ENCODE results near the gene STX18.
"Not testable (repeated sequence)": the region's sequence is repeated elsewhere in the genome, so short reads cannot be mapped to it uniquely, and the experiment has no call there.

STX18 gene

DNA sequence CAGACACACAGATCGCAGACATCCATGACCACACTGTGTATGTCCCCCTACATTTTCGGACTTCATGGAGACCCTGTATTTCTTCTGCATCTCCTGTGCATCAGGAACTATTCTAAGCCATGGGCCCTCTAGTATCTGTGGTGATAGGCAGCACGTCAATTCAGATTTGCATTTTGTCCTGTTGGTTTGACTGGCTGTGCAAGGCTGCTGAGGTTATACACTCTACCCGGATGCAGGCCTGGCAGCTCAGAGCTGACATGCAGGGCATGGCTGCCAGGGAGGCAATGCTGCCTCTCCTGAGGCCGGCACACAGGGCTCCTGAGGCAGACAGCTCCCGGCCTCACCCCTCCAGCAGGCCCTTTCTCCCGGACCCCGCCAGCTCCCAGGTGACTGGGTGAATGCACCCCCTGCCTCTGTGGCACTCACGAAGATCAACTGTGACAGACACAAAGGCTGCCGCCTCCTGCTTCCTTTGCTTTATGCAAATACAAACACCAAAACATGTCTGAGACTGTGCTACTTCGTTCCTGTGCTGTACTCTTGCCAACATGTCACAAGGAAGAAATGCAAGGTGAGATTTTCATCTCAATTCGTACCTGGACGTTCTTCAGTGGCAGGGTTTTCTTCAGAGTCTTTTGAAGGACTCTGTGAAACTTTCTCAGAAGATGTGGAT is 103.9 kb downstream of the STX18 start:
- DNase-seq (ENCODE audit: low read depth): no peak

DNA sequence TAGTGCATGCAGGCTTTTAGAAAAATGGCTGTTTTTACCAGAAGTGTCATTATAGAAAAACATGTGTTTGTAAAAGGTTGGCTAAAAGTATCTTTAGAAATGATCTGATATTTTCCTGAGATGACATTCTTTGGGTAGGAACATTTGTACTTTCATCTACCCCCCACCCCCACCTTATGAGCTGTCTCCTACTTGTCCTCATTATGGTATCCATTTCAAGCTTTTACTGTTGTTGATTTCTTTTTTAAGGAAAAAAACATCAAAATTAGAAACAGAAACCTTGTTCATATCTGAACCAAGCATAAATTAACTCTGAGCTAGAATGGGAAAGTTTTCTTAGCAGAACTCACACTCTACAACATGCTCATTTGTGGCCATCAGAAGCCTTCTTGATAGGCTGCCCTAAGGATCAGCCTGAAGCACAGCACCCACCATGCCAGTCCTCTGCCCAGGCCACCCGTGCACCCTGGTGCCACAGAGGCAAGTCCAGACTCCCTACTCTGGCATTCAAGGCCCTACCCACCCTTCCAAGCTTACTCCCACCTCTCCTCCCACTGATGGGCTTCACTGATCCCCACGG is 105.5 kb downstream of the STX18 start:
- DNase-seq (ENCODE audit: low read depth): no peak

GRCh38 chr4:4433941-4434340 is 107.9 kb downstream of the STX18 start:
- no peak for DNase-seq (ENCODE audit: low read depth)

GRCh38 chr4:4432341-4433125 is 109.3 kb downstream of the STX18 start:
- no peak for DNase-seq (ENCODE audit: low read depth)

GRCh38 chr4:4430492-4431195 is 111.2 kb downstream of the STX18 start:
- DNase-seq (ENCODE audit: low read depth): peak; percentile 10

DNA sequence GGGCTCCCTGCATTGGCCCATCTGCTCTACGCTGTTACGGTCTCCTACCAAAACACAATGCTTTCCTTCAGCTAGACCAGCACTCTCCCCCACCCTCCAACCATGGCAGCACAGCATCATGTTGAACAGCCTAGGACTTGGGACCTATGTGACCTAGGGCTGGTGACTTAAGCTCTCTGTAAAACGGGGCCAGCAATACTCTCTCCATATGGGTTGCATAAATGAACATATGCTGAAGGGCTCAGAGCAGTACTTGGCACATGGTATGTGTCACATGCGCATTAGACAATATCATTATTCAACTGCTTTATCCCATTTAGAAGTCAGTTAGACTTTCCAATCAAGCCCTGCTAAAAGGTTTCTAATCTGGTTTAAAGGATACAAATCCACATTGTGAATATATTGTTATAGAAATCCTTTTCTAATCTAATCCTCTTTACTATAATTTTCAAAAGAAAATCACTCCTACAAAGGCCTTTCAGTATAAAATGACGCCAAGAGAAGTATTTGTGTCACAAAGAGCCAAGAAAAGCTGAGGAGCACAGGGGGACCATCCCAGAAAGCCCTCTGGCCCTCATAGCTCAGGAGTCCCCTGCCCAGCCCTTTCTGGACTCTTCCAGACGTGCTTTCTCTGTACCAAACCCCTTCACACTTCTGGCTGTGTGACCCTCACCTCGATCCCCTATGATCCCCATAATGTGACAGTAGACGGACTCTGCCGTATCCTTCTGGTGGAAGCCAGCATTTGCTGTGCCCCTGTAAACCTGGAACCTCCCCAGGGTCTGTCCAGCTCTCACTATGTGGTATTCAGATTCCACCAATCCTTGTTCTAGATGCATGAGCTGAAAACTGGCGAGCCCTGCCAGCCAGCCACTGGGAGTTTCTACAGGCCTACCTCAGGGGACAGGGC is 112.6 kb downstream of the STX18 start:
- no peak for DNase-seq (ENCODE audit: low read depth)

- DNase-seq (ENCODE audit: low read depth): no peak
Measured at GRCh38 chr4:4427886-4428285, 114.0 kb downstream of the STX18 start.

DNA sequence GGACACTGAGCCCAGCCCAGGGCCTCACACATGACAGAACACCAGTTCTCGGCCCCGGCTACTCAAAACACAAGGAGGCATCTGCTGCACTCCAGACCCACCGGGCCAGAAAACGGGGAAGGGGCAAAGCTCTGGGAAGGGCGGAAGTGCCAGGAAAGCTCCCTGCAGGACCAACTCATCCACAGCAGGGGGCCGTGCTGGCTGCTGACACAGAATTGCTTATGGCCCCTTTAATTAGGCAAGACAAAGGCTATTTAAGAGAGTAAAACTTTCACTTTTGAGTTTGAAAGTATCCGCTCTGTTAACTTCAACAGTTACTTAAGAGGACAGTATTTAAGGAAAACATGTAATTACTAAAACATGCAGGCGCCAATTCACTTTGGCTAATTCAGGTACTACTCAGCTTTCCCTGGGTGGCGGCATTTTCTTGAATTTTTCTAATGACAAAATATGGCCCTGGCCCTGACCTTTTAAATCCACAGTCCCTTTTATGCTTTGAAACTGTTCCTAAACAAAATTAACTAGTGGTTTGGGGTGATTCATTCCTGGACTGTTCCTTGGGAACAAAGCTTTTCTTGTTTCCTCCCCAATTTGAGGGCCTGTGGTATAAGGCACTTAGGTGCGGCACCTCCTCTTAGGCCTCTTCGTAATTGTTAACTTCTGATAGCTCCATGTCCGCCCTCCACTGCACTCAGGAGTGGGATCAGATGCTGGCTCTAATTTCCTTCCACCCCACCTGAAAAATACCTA is 114.6 kb downstream of the STX18 start:
- DNase-seq (ENCODE audit: low read depth): no peak

DNA sequence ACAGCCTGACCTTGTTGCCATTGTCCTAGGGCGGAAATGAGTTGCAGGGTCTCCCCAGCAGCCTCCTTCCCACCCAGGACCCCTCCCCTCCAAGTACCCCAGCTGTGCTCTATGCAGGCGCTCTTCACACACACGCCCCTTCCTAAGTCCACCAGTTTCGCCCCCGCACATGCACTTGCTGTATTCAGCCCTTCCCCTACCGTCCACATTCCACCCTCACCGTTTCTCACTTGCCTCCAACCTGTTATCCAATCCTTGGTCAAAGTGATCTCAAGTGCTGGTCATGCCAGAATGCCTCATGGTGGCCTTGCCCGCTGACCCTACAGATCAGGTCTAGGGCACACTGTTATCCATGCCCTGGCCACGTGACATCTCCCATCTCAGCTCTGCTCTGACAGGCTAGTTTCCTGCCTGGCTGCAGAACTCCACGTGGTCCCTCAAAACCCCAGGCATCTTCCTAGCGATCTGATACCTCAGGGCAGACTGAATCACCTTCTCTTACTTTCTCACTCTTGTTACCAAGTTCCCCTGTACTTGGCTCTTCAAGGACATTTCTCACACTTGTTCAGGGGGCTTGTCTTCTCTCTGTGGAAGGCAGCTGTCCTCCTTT is 115.2 kb downstream of the STX18 start:
- DNase-seq (ENCODE audit: low read depth): no peak

- no peak for DNase-seq (ENCODE audit: low read depth)
Measured at GRCh38 chr4:4425696-4426095, 116.2 kb downstream of the STX18 start.

- no peak for DNase-seq (ENCODE audit: low read depth)
Measured at GRCh38 chr4:4425119-4425690, 116.6 kb downstream of the STX18 start.

GRCh38 chr4:4424499-4425115 is 117.2 kb downstream of the STX18 start:
- DNase-seq (ENCODE audit: low read depth): no peak

DNA sequence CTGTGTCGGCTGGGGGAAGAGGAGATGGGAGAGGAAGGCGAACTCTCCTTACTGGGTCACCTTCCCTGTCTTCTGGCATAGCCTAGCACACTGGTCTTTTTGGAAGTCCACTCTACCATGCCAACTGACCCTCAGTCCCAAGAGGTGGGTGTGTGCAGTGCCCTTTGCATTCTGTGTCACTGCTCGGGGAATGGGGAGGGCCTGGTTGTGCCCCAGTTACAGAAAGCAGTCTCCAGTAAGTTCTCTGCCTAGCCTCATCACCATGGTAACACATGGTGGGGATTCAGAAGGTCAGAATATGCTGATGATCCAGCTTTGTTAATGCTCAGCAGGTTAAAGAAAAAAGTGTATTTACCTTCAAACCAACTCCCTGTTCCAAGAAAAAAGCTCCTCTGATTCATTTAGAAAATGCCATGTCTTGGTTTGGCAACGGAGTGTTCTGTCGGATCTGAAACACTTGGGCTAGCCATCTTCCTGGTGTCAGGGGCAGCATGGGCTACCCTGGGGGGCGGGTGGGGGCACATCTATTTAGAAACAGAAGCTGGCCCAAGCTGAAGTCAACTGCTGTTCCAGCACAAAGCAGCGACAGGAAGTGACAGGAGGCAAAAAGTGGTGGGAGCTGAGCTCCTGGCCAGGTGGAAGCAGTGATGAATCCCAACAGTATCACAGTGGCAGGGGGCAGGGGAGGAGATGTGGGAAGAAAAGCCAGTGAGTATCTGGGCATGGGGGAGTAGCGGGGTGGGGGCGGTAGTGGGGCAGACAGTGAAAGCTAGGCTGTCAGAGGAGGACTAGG is 117.9 kb downstream of the STX18 start:
- no peak for DNase-seq (ENCODE audit: low read depth)

DNA sequence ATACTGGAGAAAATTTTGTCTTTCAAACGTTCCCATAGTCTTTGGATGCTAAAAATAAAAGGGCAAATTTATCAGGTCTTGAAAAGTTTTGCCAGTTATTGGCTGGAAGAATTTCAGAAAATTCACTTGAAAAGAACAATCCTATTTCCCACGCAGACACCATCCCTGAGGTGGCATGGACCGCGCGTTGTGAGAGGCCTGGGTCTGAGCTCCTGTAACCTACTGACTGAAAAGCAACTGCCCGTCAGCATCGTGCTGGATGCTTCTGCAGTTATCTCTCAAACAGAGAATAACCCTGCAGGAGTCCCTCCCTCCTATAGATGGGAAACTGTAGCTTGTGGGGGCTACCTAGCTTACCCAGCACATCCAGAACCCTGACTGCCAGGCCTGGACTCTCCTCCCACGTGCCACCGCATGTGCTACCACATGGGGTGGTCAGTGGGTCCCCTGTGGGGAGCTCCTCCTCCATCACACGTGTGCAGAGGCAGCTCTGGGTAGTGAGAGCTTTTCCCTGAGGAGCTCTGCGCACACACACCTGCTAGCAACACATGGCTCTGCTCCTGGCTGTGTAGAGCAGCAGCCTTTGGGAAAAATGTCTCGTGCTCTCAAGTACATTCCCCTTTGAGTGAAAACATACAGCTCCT is 118.9 kb downstream of the STX18 start:
- no peak for DNase-seq (ENCODE audit: low read depth)

DNA sequence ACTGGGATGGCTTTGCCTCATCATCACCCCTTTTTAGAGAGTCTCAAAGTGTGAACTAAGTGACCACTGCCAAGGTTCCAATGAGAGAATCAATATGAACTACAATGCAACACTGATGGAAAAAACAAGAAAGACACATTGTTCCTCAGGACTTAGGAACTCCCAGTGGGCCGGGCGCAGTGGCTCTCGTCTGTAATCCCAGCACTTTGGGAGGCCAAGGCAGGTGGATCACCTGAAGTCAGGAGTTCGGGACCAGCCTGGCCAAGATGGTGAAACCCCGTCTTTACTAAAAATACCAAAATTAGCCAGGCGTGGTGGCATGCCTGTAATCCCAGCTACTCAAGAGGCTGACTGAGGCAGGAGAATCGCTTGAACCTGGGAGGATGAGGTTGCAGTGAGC is 119.7 kb downstream of the STX18 start:
- DNase-seq (ENCODE audit: low read depth): not testable (repeated sequence)

- DNase-seq (ENCODE audit: low read depth): no peak
Measured at GRCh38 chr4:4421356-4421755, 120.5 kb downstream of the STX18 start.

DNA sequence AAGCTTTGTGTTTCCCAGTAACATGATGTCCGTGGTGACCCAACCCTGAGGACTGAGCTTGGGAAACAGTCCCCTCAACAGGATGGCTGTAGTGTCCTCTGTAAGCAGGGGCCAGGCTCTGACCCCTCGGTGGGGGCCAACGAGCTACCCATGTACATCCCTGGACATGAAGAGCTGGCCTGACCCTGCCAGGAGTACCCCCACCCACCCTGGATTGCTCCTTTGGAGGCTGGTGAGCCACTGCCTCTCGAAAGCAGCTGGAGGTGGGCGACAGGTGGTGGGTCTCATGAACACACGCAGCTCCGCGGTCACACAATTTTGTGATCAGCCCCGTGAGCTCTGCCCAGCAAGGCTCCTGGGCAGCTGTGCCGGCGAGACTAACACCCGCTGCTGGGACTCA is 121.4 kb downstream of the STX18 start:
- DNase-seq (ENCODE audit: low read depth): no peak

GRCh38 chr4:4419896-4420295 is 122.0 kb downstream of the STX18 start:
- no peak for DNase-seq (ENCODE audit: low read depth)
